NB4 (cell line): ENCODE data around the gene IRS2.
"Not testable (repeated sequence)": the region's sequence is repeated elsewhere in the genome, so short reads cannot be mapped to it uniquely, and the experiment has no call there.

Source experiments
- DNase-seq: peaks from one replicate; pipeline ENCODE4 v3.0.0; 2010; ENCODE audit warnings: low read depth
- H3K4me3 ChIP-seq: one replicate; pipeline ENCODE4 v1.5.1; 2011; ENCODE audit warnings: mild to moderate bottlenecking, low read depth, low read length, moderate library complexity
- MYC ChIP-seq: IDR thresholded peaks from 2 replicates; pipeline ENCODE4 v1.6.1; 2011; ENCODE audit warnings: low read depth, low read length
- POLR2A ChIP-seq: IDR thresholded peaks from 2 replicates; pipeline ENCODE4 v1.6.1; 2011; ENCODE audit warnings: mild to moderate bottlenecking; ENCODE audit not compliant: insufficient read length; ENCODE audit errors: extremely low read depth
- TF ChIP-seq, protein P1 (sequence below): IDR thresholded peaks from 2 replicates; pipeline ENCODE4 v1.6.1; 2011; ENCODE audit warnings: low read depth, low read length
- TF ChIP-seq, protein P2 (sequence below): IDR thresholded peaks from one replicate; pipeline ENCODE4 v1.5.1; 2012; ENCODE audit warnings: low read depth, low read length

IRS2 gene

DNA sequence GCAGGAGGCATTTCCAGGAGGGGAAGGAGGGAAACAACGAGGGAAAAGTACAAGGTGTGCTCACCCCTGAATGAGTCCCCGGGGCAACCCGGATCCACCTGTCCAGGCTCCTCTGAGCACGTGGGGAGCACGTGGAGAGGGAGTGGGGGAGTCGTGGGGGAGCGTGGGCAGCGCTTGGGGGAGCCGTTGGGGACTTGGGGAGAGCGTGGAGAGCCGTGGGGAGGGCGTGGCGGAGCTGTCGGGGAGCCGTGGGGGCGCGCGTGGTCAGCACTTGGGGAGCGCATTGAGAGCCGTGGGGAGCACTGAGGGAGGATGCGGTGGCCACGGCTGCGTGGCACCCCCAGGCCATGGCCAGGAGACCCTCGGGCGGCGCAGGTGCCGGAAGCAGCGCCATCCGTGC lies 52.8 kb downstream of the IRS2 start:
- TF ChIP-seq MYC: no peak
- TF ChIP-seq, protein P1, sequence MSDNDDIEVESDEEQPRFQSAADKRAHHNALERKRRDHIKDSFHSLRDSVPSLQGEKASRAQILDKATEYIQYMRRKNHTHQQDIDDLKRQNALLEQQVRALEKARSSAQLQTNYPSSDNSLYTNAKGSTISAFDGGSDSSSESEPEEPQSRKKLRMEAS: no peak
- TF ChIP-seq, protein P2, sequence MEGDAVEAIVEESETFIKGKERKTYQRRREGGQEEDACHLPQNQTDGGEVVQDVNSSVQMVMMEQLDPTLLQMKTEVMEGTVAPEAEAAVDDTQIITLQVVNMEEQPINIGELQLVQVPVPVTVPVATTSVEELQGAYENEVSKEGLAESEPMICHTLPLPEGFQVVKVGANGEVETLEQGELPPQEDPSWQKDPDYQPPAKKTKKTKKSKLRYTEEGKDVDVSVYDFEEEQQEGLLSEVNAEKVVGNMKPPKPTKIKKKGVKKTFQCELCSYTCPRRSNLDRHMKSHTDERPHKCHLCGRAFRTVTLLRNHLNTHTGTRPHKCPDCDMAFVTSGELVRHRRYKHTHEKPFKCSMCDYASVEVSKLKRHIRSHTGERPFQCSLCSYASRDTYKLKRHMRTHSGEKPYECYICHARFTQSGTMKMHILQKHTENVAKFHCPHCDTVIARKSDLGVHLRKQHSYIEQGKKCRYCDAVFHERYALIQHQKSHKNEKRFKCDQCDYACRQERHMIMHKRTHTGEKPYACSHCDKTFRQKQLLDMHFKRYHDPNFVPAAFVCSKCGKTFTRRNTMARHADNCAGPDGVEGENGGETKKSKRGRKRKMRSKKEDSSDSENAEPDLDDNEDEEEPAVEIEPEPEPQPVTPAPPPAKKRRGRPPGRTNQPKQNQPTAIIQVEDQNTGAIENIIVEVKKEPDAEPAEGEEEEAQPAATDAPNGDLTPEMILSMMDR: no peak
- TF ChIP-seq POLR2A: no peak
- no peak for DNase-seq
- no peak overlapping the region for H3K4me3 ChIP-seq

DNA sequence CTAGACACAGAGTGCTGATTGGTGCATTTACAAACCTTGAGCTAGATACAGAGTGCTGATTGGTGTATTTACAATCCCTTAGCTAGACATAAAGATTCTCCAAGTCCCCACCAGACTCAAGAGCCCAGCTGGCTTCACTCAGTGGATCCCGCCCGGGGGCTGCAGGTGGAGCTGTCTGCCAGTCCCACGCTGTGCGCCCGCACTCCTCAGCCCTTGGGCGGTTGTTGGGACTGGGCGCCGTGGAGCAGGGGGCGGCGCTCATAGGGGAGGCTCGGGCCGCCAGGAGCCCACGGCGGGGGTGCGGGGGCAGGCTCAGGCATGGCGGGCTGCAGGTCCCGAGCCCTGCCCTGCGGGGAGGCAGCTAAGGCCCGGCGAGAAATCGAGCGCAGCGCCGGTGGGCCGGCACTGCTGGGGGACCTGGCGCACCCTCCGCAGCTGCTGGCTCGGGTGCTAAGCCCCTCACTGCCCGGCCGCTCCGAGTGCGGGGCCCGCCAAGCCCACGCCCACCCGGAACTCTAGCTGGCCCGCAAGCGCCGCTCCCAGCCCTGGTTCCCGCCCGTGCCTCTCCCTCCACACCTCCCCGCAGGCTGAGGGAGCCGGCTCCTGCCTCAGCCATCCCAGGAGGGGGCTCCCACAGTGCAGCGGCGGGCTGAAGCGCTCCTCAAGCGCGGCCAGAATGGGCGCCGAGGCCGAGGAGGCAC lies 53.8 kb downstream of the IRS2 start:
- H3K4me3 ChIP-seq, DNase-seq: not testable (repeated sequence)

DNA sequence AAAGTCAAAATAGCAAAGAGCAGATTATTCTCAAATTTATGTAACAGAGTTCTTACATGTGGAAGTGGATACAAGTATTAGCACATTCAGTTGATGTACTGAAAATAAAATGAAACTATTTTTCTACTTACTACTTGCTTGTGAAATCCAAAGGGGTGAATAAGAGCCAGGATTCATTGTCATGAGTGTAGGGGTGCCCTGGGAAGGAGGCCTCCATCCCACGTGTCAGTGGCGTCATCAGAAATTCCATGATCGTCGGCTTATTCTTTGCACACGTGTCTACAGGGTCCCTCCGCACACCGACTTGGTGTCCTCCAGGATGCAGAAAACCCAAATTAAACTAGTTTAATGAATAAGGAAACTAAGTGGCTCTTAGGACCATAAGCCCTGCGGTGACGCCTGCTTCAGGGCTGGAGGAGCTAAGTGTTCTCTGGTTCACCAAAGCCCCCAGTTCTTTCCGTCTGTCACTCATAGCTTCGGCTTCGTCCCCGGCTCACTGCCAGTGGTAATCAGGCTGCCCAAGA lies 55.5 kb downstream of the IRS2 start:
- peak overlapping the region; percentile 84 for H3K4me3 ChIP-seq
- TF ChIP-seq MYC: peak; percentile 83
- TF ChIP-seq POLR2A: peak; percentile 28
- TF ChIP-seq, protein P2: no peak
- TF ChIP-seq, protein P1: peak; percentile 96
- peak; percentile 66 for DNase-seq

DNA sequence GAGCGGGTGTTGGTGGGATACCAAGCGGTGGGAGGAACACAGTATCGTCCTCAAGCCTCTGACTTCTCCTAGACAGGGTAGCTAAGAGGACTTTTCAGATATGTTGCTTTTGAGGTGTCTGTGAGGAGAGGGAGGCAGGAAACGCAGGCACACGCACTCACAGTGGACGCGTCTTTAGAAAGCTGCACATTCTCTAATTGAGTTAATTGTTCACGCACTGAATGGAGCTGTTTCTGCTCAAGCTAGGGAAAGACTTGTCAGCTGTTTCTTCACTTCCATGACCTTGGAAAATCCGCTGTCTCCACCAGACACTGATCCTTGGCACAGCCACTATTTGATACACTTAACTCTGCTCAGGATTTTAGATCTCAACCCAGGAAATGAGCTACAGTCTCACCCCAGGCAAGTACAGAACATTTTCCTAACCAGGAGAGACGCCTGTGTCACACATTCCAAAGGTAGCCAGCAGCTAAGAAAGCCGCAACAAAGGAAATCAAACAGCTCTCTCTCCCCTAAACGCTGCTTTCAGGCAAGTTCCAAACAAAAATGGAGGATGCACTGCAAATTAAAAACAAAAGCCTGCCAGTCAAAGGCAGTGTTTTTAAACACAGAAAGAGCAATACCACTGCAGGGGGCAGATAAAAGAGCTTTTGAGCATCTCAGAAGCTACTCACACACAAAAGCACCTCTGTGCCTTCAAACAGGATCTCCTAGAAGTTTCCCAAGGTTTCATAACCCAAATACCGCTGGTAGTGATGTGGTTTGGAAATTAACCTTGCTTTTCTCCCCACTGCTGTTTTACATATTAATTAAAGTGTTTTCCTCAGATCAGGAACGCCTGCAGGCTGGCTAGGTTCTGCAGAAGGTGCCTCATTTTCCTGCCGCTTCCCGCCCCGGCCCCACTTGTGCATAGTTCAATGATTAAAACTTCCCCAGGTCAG lies 57.3 kb downstream of the IRS2 start:
- H3K4me3 ChIP-seq: peak overlapping the region; percentile 84
- DNase-seq: no peak
- TF ChIP-seq, protein P2: no peak
- TF ChIP-seq POLR2A: no peak
- TF ChIP-seq, protein P1: no peak

DNA sequence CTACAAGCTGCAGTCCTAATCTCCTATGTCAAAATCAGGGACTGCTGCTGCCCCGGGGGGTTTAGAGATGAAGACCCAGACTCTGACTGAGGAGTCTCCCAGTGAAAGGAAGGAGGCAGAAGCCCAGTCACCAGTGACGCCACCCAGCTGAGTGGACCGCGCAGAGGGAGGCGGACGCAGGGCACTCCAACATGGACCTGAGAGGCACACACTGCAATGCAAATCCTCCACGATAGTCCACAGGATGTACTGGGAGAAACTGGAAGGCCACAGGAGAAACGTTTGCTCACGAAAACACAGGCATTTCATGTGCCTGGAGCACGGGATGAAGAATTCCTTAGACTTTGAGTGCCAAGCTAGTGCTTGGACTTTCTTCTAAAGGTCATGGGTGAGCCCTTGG lies 58.3 kb downstream of the IRS2 start:
- H3K4me3 ChIP-seq: peak overlapping the region; percentile 84

DNA sequence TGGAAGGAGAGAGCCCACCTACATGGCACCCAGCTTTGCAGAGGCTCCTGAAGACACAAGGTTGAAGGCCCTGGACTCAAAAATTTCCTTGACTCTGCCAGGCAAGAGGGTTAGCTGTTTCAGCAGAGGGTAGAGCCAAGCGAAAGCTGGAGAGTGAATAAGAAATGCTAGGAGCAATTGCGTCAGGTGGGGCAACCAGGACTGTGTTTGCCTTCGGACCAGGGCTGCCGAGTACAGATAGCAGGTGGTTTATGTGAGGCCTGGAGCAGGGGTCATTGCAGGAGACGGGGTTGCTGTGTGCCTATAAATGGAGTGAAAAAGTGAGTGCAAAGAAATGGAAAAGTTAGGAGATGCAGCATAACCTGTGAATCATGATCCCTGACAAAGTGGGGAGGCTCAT lies 59.1 kb downstream of the IRS2 start:
- TF ChIP-seq MYC: no peak
- TF ChIP-seq, protein P1: no peak
- TF ChIP-seq, protein P2: no peak
- no peak for TF ChIP-seq POLR2A
- no peak for DNase-seq
- H3K4me3 ChIP-seq: peak overlapping the region; percentile 0

More for the DNA sequence above, 58.3 kb downstream of the IRS2 start:
- no peak for DNase-seq
- TF ChIP-seq, protein P2: no peak
- TF ChIP-seq POLR2A (no peak), MYC (no peak)
- TF ChIP-seq, protein P1: no peak
